Lower leg skin (tissue), 4 donors: ENCODE measurements around the gene ADH7. TPM values are rescaled to one million over a fixed set of nuclear protein-coding genes. Genes with fewer than 3 reads are reported as not detected.

Experiments used
- DNase-seq, 2 donors: peaks; one replicate each; pipeline ENCODE4 v3.0.0-alpha.2; 2019; ENCODE audit warnings: low spot score in 2 of 2
- H3K4me3 ChIP-seq: fragments of 200-600 bp; sonication (generic); 2 replicates; pipeline ENCODE4 v1.5.1; 2017; ENCODE audit warnings: mild to moderate bottlenecking, low read depth; ENCODE audit not compliant: poor library complexity, severe bottlenecking
- CTCF ChIP-seq, 3 donors: fragments of 450-650 bp; IDR thresholded peaks; one replicate each; pipeline ENCODE4 v1.5.1; 2016; ENCODE audit warnings: antibody characterized with exemption in 3 of 3, mild to moderate bottlenecking in 3 of 3, moderate library complexity in 2 of 3
- POLR2A ChIP-seq, 2 donors: fragments of 450-650 bp; IDR thresholded peaks; one replicate each; pipeline ENCODE4 v1.6.1; 2016 to 2017; ENCODE audit warnings: antibody characterized with exemption in 2 of 2, mild to moderate bottlenecking in 1 of 2, moderate library complexity in 1 of 2
- whole genome bisulfite sequencing, 2 donors: methylation state at CpG; one replicate each; pipeline ENCODE4 v1.1.5; 2018; 5-methylcytosine and 5-hydroxymethylcytosine counted together
- intact Hi-C: fragments of 100-400 bp; cut with DNase I; formaldehyde crosslinking; loops from one replicate; pipeline ENCODE4 v1.15.0; 2023; ENCODE audit warnings: low total_unique reads
- total RNA-seq, 4 donors: library from RNA; depleted of rRNA; stranded (reverse); fragments of >200 nt; gene quantifications; one replicate each; pipeline ENCODE4 v1.1.0, GENCODE V29; 2016

Gene ADH7
- total RNA-seq, 4 donors from 2014 or later = 0.34 to 0.83 (median 0.52) TPM; not detected in 1

GRCh38 chr4:99467887-99468286 lies 32.7 kb upstream of the ADH7 start:
- no peak for DNase-seq
- intact Hi-C loops = no loop called here
- WGBS, 2 donors = 79 to 82% methylated on average over 2 of the region's 2 CpGs
- no peak overlapping the region for H3K4me3 ChIP-seq
- TF ChIP-seq CTCF (IDR thresholded peaks at IDR 0.05) (no peak), POLR2A (IDR thresholded peaks at IDR 0.05) (no peak)

- intact Hi-C loops = no loop called here
- WGBS, 2 donors = 60 to 69% methylated on average over 2 of the region's 2 CpGs
- H3K4me3 ChIP-seq = no peak overlapping the region
- DNase-seq = no peak
- no peak for TF ChIP-seq CTCF (IDR thresholded peaks at IDR 0.05)
- TF ChIP-seq POLR2A (IDR thresholded peaks at IDR 0.05) = no peak
Measured at GRCh38 chr4:99463566-99463965, 28.4 kb upstream of the ADH7 start.

GRCh38 chr4:99462875-99463464 lies 27.8 kb upstream of the ADH7 start:
- 30 to 32% methylated on average over 4 of the region's 4 CpGs for WGBS, 2 donors
- TF ChIP-seq POLR2A (IDR thresholded peaks at IDR 0.05) (no peak), CTCF (IDR thresholded peaks at IDR 0.05) (peak in 1 of 3 donors; percentile 55)
- no peak overlapping the region for H3K4me3 ChIP-seq
- intact Hi-C loops = no loop called here
- peak in 1 of 2 donors; percentile 54 for DNase-seq

GRCh38 chr4:99461623-99462401 lies 26.7 kb upstream of the ADH7 start:
- TF ChIP-seq POLR2A (IDR thresholded peaks at IDR 0.05) (no peak), CTCF (IDR thresholded peaks at IDR 0.05) (no peak)
- DNase-seq = no peak

GRCh38 chr4:99459546-99460042 lies 24.5 kb upstream of the ADH7 start:
- H3K4me3 ChIP-seq = no peak overlapping the region
- no peak for TF ChIP-seq CTCF (IDR thresholded peaks at IDR 0.05)
- TF ChIP-seq POLR2A (IDR thresholded peaks at IDR 0.05) = no peak
- 53 to 62% methylated on average over 5 of the region's 5 CpGs for WGBS, 2 donors
- intact Hi-C loops = no loop called here
- no peak for DNase-seq

More at GRCh38 chr4:99461623-99462401, 26.7 kb upstream of the ADH7 start:
- WGBS, 2 donors = 34 to 70% methylated on average over 4 of the region's 4 CpGs
- no peak overlapping the region for H3K4me3 ChIP-seq
- intact Hi-C loops = no loop called here
